H9 (cell line): ENCODE results near the gene S100B. TPM values are rescaled to one million over a fixed set of nuclear protein-coding genes. Genes with fewer than 3 reads are reported as not detected.

Experiments
- DNase-seq: peaks from one replicate; pipeline ENCODE4 v3.0.0-alpha.2; 2017
- H2AFZ ChIP-seq: one replicate; pipeline ENCODE4 v1.6.1; 2013; ENCODE audit warnings: mild to moderate bottlenecking, low read length, control low read depth, moderate library complexity
- H2AK5ac ChIP-seq: 2 replicates; pipeline ENCODE4 v1.6.1; 2013; ENCODE audit warnings: low read length, control low read depth, mixed read lengths; ENCODE audit not compliant: insufficient read length
- H2BK120ac ChIP-seq: one replicate; pipeline ENCODE4 v1.6.1; 2013; ENCODE audit warnings: low read depth, mild to moderate bottlenecking, low read length, control low read depth, inconsistent platforms; ENCODE audit not compliant: poor library complexity, severe bottlenecking
- H2BK12ac ChIP-seq: 2 replicates; pipeline ENCODE4 v1.6.1; 2013; ENCODE audit warnings: low read length, control low read depth, mixed read lengths, low read depth; ENCODE audit not compliant: insufficient read length
- H2BK15ac ChIP-seq: 2 replicates; pipeline ENCODE4 v1.6.1; 2013; ENCODE audit warnings: low read depth, low read length, control low read depth
- H2BK20ac ChIP-seq: one replicate; pipeline ENCODE4 v1.6.1; 2013; ENCODE audit warnings: low read depth, mild to moderate bottlenecking, low read length, control low read depth, inconsistent platforms; ENCODE audit not compliant: poor library complexity, severe bottlenecking
- H2BK5ac ChIP-seq: 2 replicates; pipeline ENCODE4 v1.6.1; 2013; ENCODE audit warnings: low read length, control low read depth, mixed read lengths; ENCODE audit not compliant: insufficient read length
- H3K14ac ChIP-seq: 2 replicates; pipeline ENCODE4 v1.6.1; 2013; ENCODE audit warnings: low read length, control low read depth; ENCODE audit not compliant: insufficient read depth
- H3K18ac ChIP-seq: 2 replicates; pipeline ENCODE4 v1.6.1; 2013; ENCODE audit warnings: low read depth, mild to moderate bottlenecking, mixed read lengths, low read length, control low read depth; ENCODE audit not compliant: insufficient read length
- H3K23ac ChIP-seq: 2 replicates; pipeline ENCODE4 v1.6.1; 2013; ENCODE audit warnings: low read length, control low read depth, mixed read lengths, low read depth; ENCODE audit not compliant: insufficient read length
- H3K23me2 ChIP-seq: 2 replicates; pipeline ENCODE4 v1.6.1; 2013; ENCODE audit warnings: low read depth, mild to moderate bottlenecking, mixed read lengths, low read length, control low read depth; ENCODE audit not compliant: insufficient read length, poor library complexity, severe bottlenecking
- H3K27ac ChIP-seq: 2 replicates; pipeline ENCODE4 v1.5.1; 2013; ENCODE audit warnings: low read length, control low read depth, mixed read lengths, low read depth; ENCODE audit not compliant: insufficient read length
- H3K27me3 ChIP-seq: 2 replicates; pipeline ENCODE4 v1.6.1; 2013; ENCODE audit warnings: low read length, control low read depth, inconsistent platforms; ENCODE audit not compliant: insufficient read depth
- H3K4ac ChIP-seq: 2 replicates; pipeline ENCODE4 v1.6.1; 2013; ENCODE audit warnings: low read depth, mild to moderate bottlenecking, control low read depth, inconsistent platforms, low read length, moderate library complexity
- H3K4me1 ChIP-seq: 2 replicates; pipeline ENCODE4 v1.6.1; 2013; ENCODE audit warnings: low read length, control low read depth, inconsistent platforms; ENCODE audit not compliant: insufficient read depth
- H3K4me2 ChIP-seq: 2 replicates; pipeline ENCODE4 v1.6.1; 2013; ENCODE audit warnings: low read length, control low read depth, mixed read lengths; ENCODE audit not compliant: insufficient read length, insufficient read depth
- H3K56ac ChIP-seq: 2 replicates; pipeline ENCODE4 v1.6.1; 2013; ENCODE audit warnings: low read depth, mild to moderate bottlenecking, mixed read lengths, low read length, control low read depth; ENCODE audit not compliant: insufficient read length
- H3K79me1 ChIP-seq: 2 replicates; pipeline ENCODE4 v1.6.1; 2013; ENCODE audit warnings: low read depth, mild to moderate bottlenecking, moderate library complexity, low read length, control low read depth, inconsistent platforms; ENCODE audit not compliant: insufficient read depth, poor library complexity, severe bottlenecking
- H3K79me2 ChIP-seq: 2 replicates; pipeline ENCODE4 v1.6.1; 2013; ENCODE audit warnings: low read length, control low read depth, inconsistent platforms; ENCODE audit not compliant: insufficient read depth
- H3K9ac ChIP-seq: 2 replicates; pipeline ENCODE4 v1.6.1; 2013; ENCODE audit warnings: low read length, control low read depth, mixed read lengths; ENCODE audit not compliant: insufficient read length; ENCODE audit errors: extremely low read depth
- H3K9me3 ChIP-seq: one replicate; pipeline ENCODE4 v1.6.1; 2013; ENCODE audit warnings: low read depth, low read length, inconsistent platforms; ENCODE audit not compliant: control insufficient read depth
- H3T11ph ChIP-seq: one replicate; pipeline ENCODE4 v1.6.1; 2013; ENCODE audit warnings: mild to moderate bottlenecking, low read length, control low read depth, inconsistent platforms
- H4K20me1 ChIP-seq: one replicate; pipeline ENCODE4 v1.6.1; 2013; ENCODE audit not compliant: control insufficient read depth, insufficient read length, insufficient read depth
- H4K5ac ChIP-seq: 2 replicates; pipeline ENCODE4 v1.6.1; 2013; ENCODE audit warnings: low read depth, mild to moderate bottlenecking, mixed read lengths, low read length, control low read depth; ENCODE audit not compliant: insufficient read length
- H4K8ac ChIP-seq: replicated peaks from 2 replicates; pipeline ENCODE4 v1.6.1; 2013; ENCODE audit warnings: low read length, control low read depth, mixed read lengths, low read depth; ENCODE audit not compliant: insufficient read length
- H4K91ac ChIP-seq: 2 replicates; pipeline ENCODE4 v1.6.1; 2013; ENCODE audit warnings: low read depth, mild to moderate bottlenecking, moderate library complexity, mixed read lengths, low read length, control low read depth; ENCODE audit not compliant: insufficient read length
- H3K27ac Mint-ChIP-seq, 3 experiments: 2 replicates in 2 of 3; 3 replicates in 1 of 3; pipeline ENCODE4 v1.8.0; 2020 to 2021; ENCODE audit warnings: mixed read lengths in 3 of 3, mild to moderate bottlenecking in 1 of 3, moderate library complexity in 1 of 3
- H3K27me3 Mint-ChIP-seq: 2 replicates; pipeline ENCODE4 v1.8.0; 2021; ENCODE audit warnings: low read depth, mild to moderate bottlenecking, moderate library complexity, mixed read lengths
- H3K36me3 Mint-ChIP-seq, 3 experiments: 2 replicates in 2 of 3; 3 replicates in 1 of 3; pipeline ENCODE4 v1.8.0; 2020 to 2021; ENCODE audit warnings: low read depth in 3 of 3, mixed read lengths in 3 of 3; ENCODE audit not compliant: insufficient read depth in 1 of 3
- H3K4me1 Mint-ChIP-seq, 2 experiments: 2 replicates each; pipeline ENCODE4 v1.8.0; 2020; ENCODE audit warnings: mixed read lengths in 2 of 2
- H3K4me3 Mint-ChIP-seq, 2 experiments: 2 replicates in 1 of 2; 3 replicates in 1 of 2; pipeline ENCODE4 v1.8.0; 2020 to 2021; ENCODE audit warnings: mild to moderate bottlenecking in 2 of 2, mixed read lengths in 2 of 2, moderate library complexity in 1 of 2
- H3K9me3 Mint-ChIP-seq, 2 experiments: 2 replicates in 1 of 2; 3 replicates in 1 of 2; pipeline ENCODE4 v1.8.0; 2020; ENCODE audit warnings: mild to moderate bottlenecking in 2 of 2, mixed read lengths in 2 of 2, moderate library complexity in 1 of 2
- WGBS: extraction: QIAGEN DNeasy Blood & Tissue Kit; methylation state at CpG from one replicate; pipeline ENCODE4 v1.1.7; 2013; ENCODE audit warnings: missing lambda C conversion rate, low lambda C conversion rate, mixed read lengths; ENCODE audit not compliant: insufficient read length; ENCODE audit errors: extremely low coverage; 5-methylcytosine and 5-hydroxymethylcytosine counted together
- total RNA-seq: library from RNA; stranded (reverse); gene quantifications from 2 replicates; pipeline ENCODE4 v1.2.1, GENCODE V29; 2021
- TF ChIP-seq, protein P1 (sequence below): fragments of 200-600 bp; sonication (generic); conservative IDR thresholded peaks from 3 replicates; pipeline ENCODE4 v1.8.0; 2021; ENCODE audit warnings: antibody characterized with exemption, mild to moderate bottlenecking

Gene S100B
- total RNA-seq, 1 experiment from 2014 or later, result 0.26 TPM

DNA sequence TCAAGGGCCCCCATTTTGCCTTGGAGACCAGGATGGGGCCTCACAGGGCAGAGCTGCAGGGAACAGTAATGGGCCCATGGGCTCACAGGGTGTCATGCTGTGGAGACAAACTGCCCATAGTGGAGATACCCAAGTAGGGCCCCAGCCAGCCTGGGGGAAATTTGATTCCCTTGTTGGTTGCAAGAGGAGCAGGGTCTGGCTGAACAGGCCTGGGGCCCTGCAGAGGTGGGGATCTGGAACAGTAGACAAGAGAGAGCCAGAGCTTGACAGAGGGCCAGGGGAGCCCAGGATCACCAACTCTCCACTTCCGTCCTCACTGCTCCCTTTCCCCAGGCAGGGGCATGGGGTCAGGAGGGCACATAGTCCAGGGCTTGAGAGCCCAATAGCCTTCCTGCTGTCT lies 8.7 kb downstream of the S100B start:
- no peak overlapping the region for H2BK120ac ChIP-seq
- no peak overlapping the region for H3K18ac ChIP-seq
- H3K4me1 Mint-ChIP-seq, result no peaks in the 10 kb centered on the region
- no peak overlapping the region for H4K8ac ChIP-seq
- no peak overlapping the region for H3K9ac ChIP-seq
- DNase-seq, result no peak
- no peak overlapping the region for H3K4me2 ChIP-seq
- no peaks in the 10 kb centered on the region for H3K23me2 ChIP-seq
- H3K27me3 ChIP-seq, result no peaks in the 10 kb centered on the region; the same call in 1 of the 2 replicates
- H2AK5ac ChIP-seq, result no peak overlapping the region
- no peaks in the 10 kb centered on the region for H4K20me1 ChIP-seq
- H2BK12ac ChIP-seq, result no peak overlapping the region
- WGBS, result no CpG with 5 or more reads among the region's 1 CpG
- no peak overlapping the region for H3K23ac ChIP-seq
- H3K36me3 Mint-ChIP-seq, result peaks cover 6 to 22% (median 17%) of the 10 kb centered on the region in 3 experiments
- no peak overlapping the region for H2BK5ac ChIP-seq
- H2AFZ ChIP-seq, result no peak overlapping the region
- H4K5ac ChIP-seq, result no peak overlapping the region
- H2BK15ac ChIP-seq, result no peak overlapping the region
- H3K27ac Mint-ChIP-seq, result no peak overlapping the region
- H3K9me3 Mint-ChIP-seq, result peaks cover 31 to 34% of the 10 kb centered on the region in 2 experiments
- no peaks in the 10 kb centered on the region for H3K79me1 ChIP-seq
- H2BK20ac ChIP-seq, result no peak overlapping the region
- H3K27ac ChIP-seq, result no peak overlapping the region
- H3K4me1 ChIP-seq, result no peaks in the 10 kb centered on the region
- no peak overlapping the region for H3K4me3 Mint-ChIP-seq
- TF ChIP-seq, protein P1, sequence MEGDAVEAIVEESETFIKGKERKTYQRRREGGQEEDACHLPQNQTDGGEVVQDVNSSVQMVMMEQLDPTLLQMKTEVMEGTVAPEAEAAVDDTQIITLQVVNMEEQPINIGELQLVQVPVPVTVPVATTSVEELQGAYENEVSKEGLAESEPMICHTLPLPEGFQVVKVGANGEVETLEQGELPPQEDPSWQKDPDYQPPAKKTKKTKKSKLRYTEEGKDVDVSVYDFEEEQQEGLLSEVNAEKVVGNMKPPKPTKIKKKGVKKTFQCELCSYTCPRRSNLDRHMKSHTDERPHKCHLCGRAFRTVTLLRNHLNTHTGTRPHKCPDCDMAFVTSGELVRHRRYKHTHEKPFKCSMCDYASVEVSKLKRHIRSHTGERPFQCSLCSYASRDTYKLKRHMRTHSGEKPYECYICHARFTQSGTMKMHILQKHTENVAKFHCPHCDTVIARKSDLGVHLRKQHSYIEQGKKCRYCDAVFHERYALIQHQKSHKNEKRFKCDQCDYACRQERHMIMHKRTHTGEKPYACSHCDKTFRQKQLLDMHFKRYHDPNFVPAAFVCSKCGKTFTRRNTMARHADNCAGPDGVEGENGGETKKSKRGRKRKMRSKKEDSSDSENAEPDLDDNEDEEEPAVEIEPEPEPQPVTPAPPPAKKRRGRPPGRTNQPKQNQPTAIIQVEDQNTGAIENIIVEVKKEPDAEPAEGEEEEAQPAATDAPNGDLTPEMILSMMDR, result no peak
- peaks cover 9% of the 10 kb centered on the region for H3K27me3 Mint-ChIP-seq
- H4K91ac ChIP-seq, result no peak overlapping the region
- H3K9me3 ChIP-seq, result peaks cover 19% of the 10 kb centered on the region
- H3K79me2 ChIP-seq, result no peaks in the 10 kb centered on the region
- no peak overlapping the region for H3K56ac ChIP-seq
- no peak overlapping the region for H3K14ac ChIP-seq
- no peak overlapping the region for H3K4ac ChIP-seq
- no peak overlapping the region for H3T11ph ChIP-seq
